T-helper 1 cell (primary cell): ENCODE results near the gene SNX9.
"Not testable (repeated sequence)": the region's sequence is repeated elsewhere in the genome, so short reads cannot be mapped to it uniquely, and the experiment has no call there.

Source experiments
- DNase-seq, 5 donors: peaks; one replicate each; pipeline ENCODE4 v3.0.0-alpha.2; 2012 to 2020

Gene SNX9

GRCh38 chr6:157928428-157928827, 105.4 kb downstream of the SNX9 start:
- no peak for DNase-seq

GRCh38 chr6:157929076-157929475, 106.0 kb downstream of the SNX9 start:
- no peak for DNase-seq

GRCh38 chr6:157929765-157930319, 106.8 kb downstream of the SNX9 start:
- DNase-seq: no peak

GRCh38 chr6:157935786-157936185, 112.7 kb downstream of the SNX9 start:
- no peak for DNase-seq

- DNase-seq: no peak
Observed at GRCh38 chr6:157937318-157937717, 114.3 kb downstream of the SNX9 start.

GRCh38 chr6:157937916-157938315, 114.9 kb downstream of the SNX9 start:
- no peak for DNase-seq

- DNase-seq: peak in 1 of 5 donors; percentile 48
Observed at GRCh38 chr6:157940375-157941036, 117.5 kb downstream of the SNX9 start.

GRCh38 chr6:157941101-157941863, 118.2 kb downstream of the SNX9 start:
- no peak for DNase-seq

- no peak for DNase-seq
Observed at GRCh38 chr6:157942351-157942750, 119.3 kb downstream of the SNX9 start.

- no peak for DNase-seq
Observed at GRCh38 chr6:157943249-157943963, 120.4 kb downstream of the SNX9 start.

GRCh38 chr6:157943964-157944283, 120.9 kb downstream of the SNX9 start:
- no peak for DNase-seq

GRCh38 chr6:157944983-157945931, 122.2 kb downstream of the SNX9 start:
- no peak for DNase-seq

- DNase-seq: no peak
Observed at GRCh38 chr6:157946053-157946617, 123.1 kb downstream of the SNX9 start.

GRCh38 chr6:157946865-157947532, 124.0 kb downstream of the SNX9 start:
- DNase-seq: peak in 1 of 5 donors; percentile 11

GRCh38 chr6:157950899-157951298, 127.9 kb downstream of the SNX9 start:
- DNase-seq: not testable (repeated sequence)

GRCh38 chr6:157951828-157952227, 128.8 kb downstream of the SNX9 start:
- DNase-seq: no peak

- no peak for DNase-seq
Observed at GRCh38 chr6:157952861-157953351, 129.9 kb downstream of the SNX9 start.

- no peak for DNase-seq
Observed at GRCh38 chr6:157953580-157954091, 130.6 kb downstream of the SNX9 start.

GRCh38 chr6:157954150-157955117, 131.4 kb downstream of the SNX9 start:
- no peak for DNase-seq

GRCh38 chr6:157955675-157956074, 132.6 kb downstream of the SNX9 start:
- DNase-seq: no peak
